GM13977 (cell line): ENCODE data around the gene BBS12.

ENCODE experiments used
- DNase-seq: peaks from one replicate; pipeline ENCODE4 v3.0.0; 2012; ENCODE audit warnings: low spot score
- CTCF ChIP-seq: IDR thresholded peaks from 2 replicates; pipeline ENCODE4 v1.5.1; 2012; ENCODE audit warnings: mild to moderate bottlenecking, control low read depth; ENCODE audit not compliant: insufficient read depth; ENCODE audit errors: extremely low read depth, missing control alignments
- in situ Hi-C: fragments of 300-500 bp; cut with MboI; formaldehyde crosslinking; loops from one replicate; pipeline ENCODE4 v1.12.0; 2022; ENCODE audit warnings: low sequenced_read_pairs, low pct_unique_long_range_greater_than_20kb, mixed read lengths, inconsistent platforms; ENCODE audit not compliant: unreplicated experiment

BBS12 gene

DNA sequence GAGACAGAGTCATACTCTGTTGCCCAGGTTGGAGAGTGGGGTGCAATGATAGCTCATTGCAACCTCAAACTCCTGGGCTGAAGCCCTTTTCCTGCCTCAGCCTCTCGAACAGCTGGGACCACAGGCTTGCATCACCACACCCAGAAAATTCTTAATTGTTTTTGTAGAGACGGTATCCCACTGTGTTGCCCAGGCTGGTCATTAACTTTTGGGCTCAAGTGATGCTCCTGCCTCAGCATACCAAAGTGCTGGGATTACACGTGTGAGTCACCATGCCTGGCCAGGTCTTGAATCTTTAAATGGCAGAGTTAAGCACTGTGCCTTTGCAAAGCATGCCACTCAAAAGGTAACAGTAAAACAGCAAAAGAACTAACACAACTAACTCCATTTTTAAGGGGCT is 28.6 kb upstream of the BBS12 start:
- no peak for DNase-seq
- in situ Hi-C loops = no loop called here
- TF ChIP-seq CTCF = no peak

- in situ Hi-C loops = no loop called here
- no peak for TF ChIP-seq CTCF
- no peak for DNase-seq
These were observed 27.5 kb upstream of the BBS12 start for GRCh38 chr4:122705009-122705408.

GRCh38 chr4:122705547-122706117 is 26.9 kb upstream of the BBS12 start:
- TF ChIP-seq CTCF = no peak
- no peak for DNase-seq
- in situ Hi-C loops = no loop called here

- DNase-seq = no peak
- no peak for TF ChIP-seq CTCF
- in situ Hi-C loops = no loop called here
These were observed 26.0 kb upstream of the BBS12 start for GRCh38 chr4:122706511-122706910.

DNA sequence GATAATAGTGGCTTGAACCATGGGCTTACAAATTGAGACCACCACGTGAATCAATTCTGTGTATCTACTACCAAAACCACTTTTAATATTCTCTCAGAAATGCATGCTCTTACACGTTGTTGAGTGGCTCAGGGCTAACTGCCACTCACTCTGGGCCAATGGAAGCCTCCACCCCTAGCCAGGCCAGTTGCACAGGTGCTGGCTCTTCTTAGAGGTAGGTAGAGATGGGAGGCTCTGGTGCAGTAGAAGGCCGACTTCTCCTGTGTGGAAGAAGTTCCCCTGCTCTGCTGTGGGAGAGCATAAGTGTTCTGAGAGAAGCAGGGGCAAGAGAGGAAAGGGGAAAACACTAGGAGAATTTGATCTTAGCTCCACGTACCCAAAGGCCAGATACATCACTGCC is 25.0 kb upstream of the BBS12 start:
- no peak for TF ChIP-seq CTCF
- no peak for DNase-seq
- in situ Hi-C loops = no loop called here

GRCh38 chr4:122709236-122709635 is 23.3 kb upstream of the BBS12 start:
- DNase-seq = no peak
- no peak for TF ChIP-seq CTCF
- in situ Hi-C loops = no loop called here
